ENCODE data around the gene NAA80. TPM values are rescaled to one million over a fixed set of nuclear protein-coding genes. Genes with fewer than 3 reads are reported as not detected.
"Not testable (repeated sequence)": the region's sequence is repeated elsewhere in the genome, so short reads cannot be mapped to it uniquely, and the experiment has no call there.

The NAA80 gene
- polyA plus RNA-seq, 3 donors: 7.2 to 12.8 (median 10.0) TPM

- DNase-seq (ENCODE audit: extremely low read depth in 1 of 11, low read depth in 9 of 11, low spot score in 4 of 11): no peak
Observed at GRCh38 chr3:50276762-50277101, 22.5 kb downstream of the NAA80 start.

GRCh38 chr3:50275996-50276761, 23.0 kb downstream of the NAA80 start:
- no peak for DNase-seq (ENCODE audit: extremely low read depth in 1 of 11, low read depth in 9 of 11, low spot score in 4 of 11)

- DNase-seq (ENCODE audit: extremely low read depth in 1 of 11, low read depth in 9 of 11, low spot score in 4 of 11): no peak
Observed at GRCh38 chr3:50275141-50275995, 23.8 kb downstream of the NAA80 start.

- DNase-seq (ENCODE audit: extremely low read depth in 1 of 11, low read depth in 9 of 11, low spot score in 4 of 11): no peak
Observed at GRCh38 chr3:50274371-50275104, 24.7 kb downstream of the NAA80 start.

GRCh38 chr3:50273689-50274065, 25.5 kb downstream of the NAA80 start:
- no peak for DNase-seq (ENCODE audit: extremely low read depth in 1 of 11, low read depth in 9 of 11, low spot score in 4 of 11)

GRCh38 chr3:50272911-50273688, 26.1 kb downstream of the NAA80 start:
- peak in 9 of 11 donors; percentile 70 to 83 (median 77) for DNase-seq (ENCODE audit: extremely low read depth in 1 of 11, low read depth in 9 of 11, low spot score in 4 of 11)

- DNase-seq (ENCODE audit: extremely low read depth in 1 of 11, low read depth in 9 of 11, low spot score in 4 of 11): not testable (repeated sequence)
Observed at GRCh38 chr3:50272538-50272910, 26.7 kb downstream of the NAA80 start.

GRCh38 chr3:50271314-50271936, 27.8 kb downstream of the NAA80 start:
- no peak for DNase-seq (ENCODE audit: extremely low read depth in 1 of 11, low read depth in 9 of 11, low spot score in 4 of 11)

GRCh38 chr3:50270422-50271224, 28.6 kb downstream of the NAA80 start:
- no peak for DNase-seq (ENCODE audit: extremely low read depth in 1 of 11, low read depth in 9 of 11, low spot score in 4 of 11)

- DNase-seq (ENCODE audit: extremely low read depth in 1 of 11, low read depth in 9 of 11, low spot score in 4 of 11): no peak
Observed at GRCh38 chr3:50269977-50270413, 29.2 kb downstream of the NAA80 start.

GRCh38 chr3:50269460-50269859, 29.7 kb downstream of the NAA80 start:
- no peak for DNase-seq (ENCODE audit: extremely low read depth in 1 of 11, low read depth in 9 of 11, low spot score in 4 of 11)

- DNase-seq (ENCODE audit: extremely low read depth in 1 of 11, low read depth in 9 of 11, low spot score in 4 of 11): peak in 4 of 11 donors; percentile 59 to 74 (median 63)
Observed at GRCh38 chr3:50268703-50269451, 30.3 kb downstream of the NAA80 start, which contains the start of gene SEMA3B. SEMA3B (plus strand) TSS chr3:50269147; CDS start chr3:50269241, 94 bp downstream.

GRCh38 chr3:50268276-50268675, 30.9 kb downstream of the NAA80 start:
- DNase-seq (ENCODE audit: extremely low read depth in 1 of 11, low read depth in 9 of 11, low spot score in 4 of 11): no peak

- DNase-seq (ENCODE audit: extremely low read depth in 1 of 11, low read depth in 9 of 11, low spot score in 4 of 11): peak in 3 of 11 donors; percentile 65 to 68 (median 67)
Observed at GRCh38 chr3:50267280-50267913, 31.8 kb downstream of the NAA80 start.

GRCh38 chr3:50266836-50267235, 32.4 kb downstream of the NAA80 start:
- DNase-seq (ENCODE audit: extremely low read depth in 1 of 11, low read depth in 9 of 11, low spot score in 4 of 11): no peak

GRCh38 chr3:50266017-50266416, 33.2 kb downstream of the NAA80 start:
- DNase-seq (ENCODE audit: extremely low read depth in 1 of 11, low read depth in 9 of 11, low spot score in 4 of 11): no peak

All from renal cortex interstitium (tissue), 11 donors.